B cell (primary cell): ENCODE measurements around the gene CFAP20DC. TPM values are rescaled to one million over a fixed set of nuclear protein-coding genes. Genes with fewer than 3 reads are reported as not detected.

Source experiments
- ATAC-seq: fragments of 200-7000 bp; cut with Tn5 transposase; one replicate; pipeline ENCODE4 v1.10.0; 2021; ENCODE audit warnings: low read depth, mild to moderate bottlenecking, moderate number of reproducible peaks, moderate library complexity
- CTCF ChIA-PET: fragments of 350-600 bp; sonication (Branson Sonifier 250); formaldehyde crosslinking; loops from one replicate; lab custom pipeline; 2021; ENCODE audit warnings: antibody characterized with exemption, inconsistent platforms; lab: Charles Lee
- POLR2A ChIA-PET: fragments of 350-600 bp; sonication (Branson Sonifier 250); formaldehyde crosslinking; loops from one replicate; lab custom pipeline; 2021; ENCODE audit warnings: antibody characterized with exemption; lab: Charles Lee
- DNase-seq: peaks from one replicate; pipeline ENCODE4 v3.0.0; 2013
- H2AFZ ChIP-seq: 2 replicates; pipeline ENCODE4 v1.6.1; 2012; ENCODE audit warnings: mild to moderate bottlenecking, low read depth, low read length; ENCODE audit not compliant: insufficient read depth, poor library complexity, severe bottlenecking
- H3K27ac ChIP-seq, 2 donors: 1 replicate in 1 of 2; 2 replicates in 1 of 2; pipeline ENCODE4 v1.5.1; 2012 to 2013; ENCODE audit warnings: low read length in 2 of 2, mild to moderate bottlenecking in 2 of 2, moderate library complexity in 1 of 2
- H3K27me3 ChIP-seq, 4 experiments: fragments of 200-600 bp in 1 of 4; sonication (generic) in 1 of 4; replicated peaks in 1 of 4; 1 replicate in 2 of 4; 2 replicates in 2 of 4; pipeline versions ENCODE4 v1.6.1 to v1.7.0; 2013 to 2016; ENCODE audit warnings: low read length in 3 of 4, mild to moderate bottlenecking in 2 of 4, mixed read lengths in 1 of 4, moderate library complexity in 1 of 4; ENCODE audit not compliant: insufficient read depth in 4 of 4, control insufficient read depth in 3 of 4; ENCODE audit errors: control extremely low read depth in 1 of 4
- H3K36me3 ChIP-seq, 2 experiments: replicated peaks in 1 of 2; 1 replicate in 1 of 2; 2 replicates in 1 of 2; pipeline versions ENCODE4 v1.6.1 to v1.7.1; 2013; ENCODE audit warnings: low read length in 1 of 2; ENCODE audit not compliant: insufficient read depth in 2 of 2, control insufficient read depth in 1 of 2; ENCODE audit errors: control extremely low read depth in 1 of 2, extremely low read depth in 1 of 2
- H3K4me1 ChIP-seq, 2 donors: fragments of 200-600 bp in 1 of 2; sonication (generic) in 1 of 2; 1 replicate in 1 of 2; 2 replicates in 1 of 2; pipeline versions ENCODE4 v1.5.1 to v1.6.1; 2013 to 2017; ENCODE audit warnings: low read length in 2 of 2; ENCODE audit not compliant: control insufficient read depth in 2 of 2, insufficient read depth in 2 of 2
- H3K4me2 ChIP-seq: replicated peaks from 2 replicates; pipeline ENCODE3; 2012; ENCODE audit warnings: mild to moderate bottlenecking, low read depth, low read length; ENCODE audit not compliant: poor library complexity, severe bottlenecking
- H3K4me3 ChIP-seq, 5 experiments: fragments of 200-600 bp in 1 of 5; sonication (generic) in 1 of 5; 1 replicate in 3 of 5; 2 replicates in 2 of 5; pipeline versions ENCODE4 v1.5.1 to v1.7.0; 2011 to 2016; ENCODE audit warnings: low read length in 4 of 5, mild to moderate bottlenecking in 4 of 5, low read depth in 2 of 5, control low read depth in 1 of 5, moderate library complexity in 1 of 5; ENCODE audit not compliant: insufficient read depth in 1 of 5; ENCODE audit errors: control extremely low read depth in 1 of 5, extremely low read depth in 1 of 5
- H3K79me2 ChIP-seq: fragments of 200-600 bp; sonication (generic); one replicate; pipeline ENCODE4 v1.6.0; 2016; ENCODE audit warnings: low read length; ENCODE audit not compliant: control insufficient read depth, insufficient read depth
- H3K9ac ChIP-seq: fragments of 200-600 bp; sonication (generic); 2 replicates; pipeline ENCODE4 v1.6.1; 2017; ENCODE audit warnings: mild to moderate bottlenecking, low read length, moderate library complexity
- H3K9me3 ChIP-seq, 3 donors: one replicate each; pipeline versions ENCODE4 v1.6.1 to v1.7.1; 2013; ENCODE audit warnings: low read length in 2 of 3; ENCODE audit not compliant: control insufficient read depth in 2 of 3, insufficient read depth in 1 of 3; ENCODE audit errors: control extremely low read depth in 1 of 3
- H4K20me1 ChIP-seq: 2 replicates; pipeline ENCODE4 v1.6.0; 2012; ENCODE audit warnings: mild to moderate bottlenecking, low read length; ENCODE audit not compliant: insufficient read depth, control insufficient read depth, poor library complexity, severe bottlenecking
- H3K27ac Mint-ChIP-seq: one replicate; pipeline ENCODE4 v1.8.0; 2021; ENCODE audit warnings: mixed read lengths
- H3K27me3 Mint-ChIP-seq: one replicate; pipeline ENCODE4 v1.8.0; 2021; ENCODE audit warnings: mixed read lengths
- H3K4me1 Mint-ChIP-seq: one replicate; pipeline ENCODE4 v1.8.0; 2021; ENCODE audit warnings: mixed read lengths
- H3K4me3 Mint-ChIP-seq: one replicate; pipeline ENCODE4 v1.8.0; 2021; ENCODE audit warnings: mixed read lengths
- H3K9me3 Mint-ChIP-seq: one replicate; pipeline ENCODE4 v1.8.0; 2022; ENCODE audit warnings: mixed read lengths; ENCODE audit not compliant: insufficient read depth
- CTCF ChIP-seq: fragments of 200-600 bp; IDR thresholded peaks from one replicate; pipeline ENCODE4 v1.8.0; 2022; ENCODE audit warnings: antibody characterized with exemption, mild to moderate bottlenecking
- EZH2 ChIP-seq: IDR thresholded peaks from 2 replicates; pipeline ENCODE4 v1.6.1; 2012; ENCODE audit warnings: borderline replicate concordance, low read depth, mild to moderate bottlenecking, moderate library complexity, low read length; ENCODE audit not compliant: insufficient read depth, poor library complexity, severe bottlenecking
- WGBS: methylation state at CpG from one replicate; pipeline ENCODE4 v1.1.5; 2013; ENCODE audit warnings: missing lambda C conversion rate; ENCODE audit not compliant: insufficient coverage; 5-methylcytosine and 5-hydroxymethylcytosine counted together
- intact Hi-C: fragments of 100-400 bp; cut with micrococcal nuclease; formaldehyde crosslinking; loops from one replicate; pipeline ENCODE4 v1.10.0; 2022
- polyA plus RNA-seq: library from polyadenylated mRNA; depleted of rRNA; stranded (reverse); fragments of >200 nt; gene quantifications from 2 replicates; pipeline ENCODE4 v1.2.3, GENCODE V29; 2012
- total RNA-seq, 2 donors: library from RNA; stranded (reverse); fragments of 120-200 nt in 1 of 2; gene quantifications; 1 replicate in 1 of 2; 2 replicates in 1 of 2; pipeline versions ENCODE4 v1.2.3 to v1.2.4, GENCODE V29; 2013 to 2022

Gene CFAP20DC
- total and polyA plus RNA-seq, 2 donors (not counting 1 experiment from before 2014, with no cell fraction given), result 0.27 to 1.2 TPM

GRCh38 chr3:58924578-58924977, 125.2 kb downstream of the CFAP20DC start:
- no peak overlapping the region for H3K27ac ChIP-seq
- no peak overlapping the region for H2AFZ ChIP-seq
- no peaks in the 10 kb centered on the region for H3K4me1 Mint-ChIP-seq
- H3K27me3 Mint-ChIP-seq, result no peaks in the 10 kb centered on the region
- H3K4me1 ChIP-seq, result no peaks in the 10 kb centered on the region
- no peak for DNase-seq
- intact Hi-C loops, result no loop called here
- H3K4me3 ChIP-seq, result no peak overlapping the region
- H3K79me2 ChIP-seq, result no peaks in the 10 kb centered on the region
- no peak overlapping the region for H3K4me3 Mint-ChIP-seq
- peaks cover 0 to 1% (median 0%) of the 10 kb centered on the region in 3 donors for H3K9me3 ChIP-seq
- no peaks in the 10 kb centered on the region for H3K9me3 Mint-ChIP-seq
- no peaks in the 10 kb centered on the region for H3K27me3 ChIP-seq
- no CpG with 5 or more reads among the region's 1 CpG for WGBS
- no peak for ATAC-seq
- TF ChIP-seq EZH2 (no peak), CTCF (no peak)
- H3K9ac ChIP-seq, result no peak overlapping the region
- H3K27ac Mint-ChIP-seq, result no peak overlapping the region
- H3K36me3 ChIP-seq, result no peaks in the 10 kb centered on the region
- no peaks in the 10 kb centered on the region for H4K20me1 ChIP-seq
- ChIA-PET CTCF (no interaction called here), POLR2A (no interaction called here)
- H3K4me2 ChIP-seq, result no peak overlapping the region

- no peaks in the 10 kb centered on the region for H3K36me3 ChIP-seq
- no peak for ATAC-seq
- H2AFZ ChIP-seq, result no peak overlapping the region
- H4K20me1 ChIP-seq, result no peaks in the 10 kb centered on the region
- no peak for DNase-seq
- POLR2A ChIA-PET, result no interaction called here
- no peak overlapping the region for H3K27ac ChIP-seq
- no peak overlapping the region for H3K4me3 Mint-ChIP-seq
- peaks cover 0 to 14% (median 0%) of the 10 kb centered on the region in 3 donors for H3K9me3 ChIP-seq
- no peaks in the 10 kb centered on the region for H3K27me3 Mint-ChIP-seq
- TF ChIP-seq EZH2 (no peak), CTCF (no peak)
- CTCF ChIA-PET, result no interaction called here
- H3K27me3 ChIP-seq, result no peaks in the 10 kb centered on the region
- no peak overlapping the region for H3K4me3 ChIP-seq
- peaks cover 35% of the 10 kb centered on the region for H3K4me1 Mint-ChIP-seq
- no CpG with 5 or more reads among the region's 1 CpG for whole genome bisulfite sequencing
- H3K9ac ChIP-seq, result no peak overlapping the region
- intact Hi-C loops, result no loop called here
- peaks cover 14% of the 10 kb centered on the region for H3K9me3 Mint-ChIP-seq
- no peak overlapping the region for H3K4me2 ChIP-seq
- H3K27ac Mint-ChIP-seq, result no peak overlapping the region
- no peaks in the 10 kb centered on the region for H3K79me2 ChIP-seq
- peaks cover 21 to 31% of the 10 kb centered on the region in 2 donors for H3K4me1 ChIP-seq
These were observed 149.4 kb downstream of the CFAP20DC start for GRCh38 chr3:58900386-58900785.
